ENCODE data around the gene ERC1.

Gene ERC1

GRCh38 chr12:1443421-1444141, 452.6 kb downstream of the ERC1 start:
- no peak overlapping the region for H3K4me3 Mint-ChIP-seq
- no peak overlapping the region for H3K27ac Mint-ChIP-seq
- intact Hi-C loops (cut with micrococcal nuclease): no loop called here
- H3K36me3 Mint-ChIP-seq (ENCODE audit: low read depth): peaks cover 33% of the 10 kb centered on the region
- H3K27me3 Mint-ChIP-seq: no peaks in the 10 kb centered on the region
- no peaks in the 10 kb centered on the region for H3K4me1 Mint-ChIP-seq (ENCODE audit: low read depth)
- no peaks in the 10 kb centered on the region for H3K9me3 Mint-ChIP-seq

DNA sequence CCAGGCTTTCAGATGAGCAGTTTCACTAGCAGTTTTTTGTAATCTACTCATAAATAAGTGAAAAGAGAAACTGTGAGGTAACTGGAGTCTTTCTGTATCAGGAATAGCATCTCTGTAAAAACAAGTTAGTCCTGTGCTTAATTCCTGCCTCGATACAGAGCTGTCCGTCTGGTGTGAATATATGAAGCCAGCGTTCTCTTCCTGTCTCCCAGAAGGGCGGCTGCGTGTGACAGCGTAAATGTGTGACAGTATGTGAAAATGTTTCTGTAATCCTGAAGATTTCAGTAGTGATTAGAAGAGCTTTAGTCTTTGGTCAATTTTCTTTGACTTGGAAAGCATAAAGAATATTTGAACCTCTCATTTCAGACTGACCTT, 453.1 kb downstream of the ERC1 start:
- Mint-ChIP-seq H3K27me3 (no peaks in the 10 kb centered on the region), H3K9me3 (peaks cover 5% of the 10 kb centered on the region), H3K36me3 (ENCODE audit: low read depth) (peaks cover 38% of the 10 kb centered on the region), H3K4me3 (no peak overlapping the region), H3K4me1 (ENCODE audit: low read depth) (no peaks in the 10 kb centered on the region), H3K27ac (no peak overlapping the region)
- intact Hi-C loops (cut with micrococcal nuclease): no loop called here

- H3K4me1 Mint-ChIP-seq (ENCODE audit: low read depth): no peaks in the 10 kb centered on the region
- no peak overlapping the region for H3K4me3 Mint-ChIP-seq
- H3K36me3 Mint-ChIP-seq (ENCODE audit: low read depth): peaks cover 50% of the 10 kb centered on the region
- peaks cover 9% of the 10 kb centered on the region for H3K9me3 Mint-ChIP-seq
- H3K27me3 Mint-ChIP-seq: no peaks in the 10 kb centered on the region
- intact Hi-C loops (cut with micrococcal nuclease): no loop called here
- H3K27ac Mint-ChIP-seq: no peak overlapping the region
Measured at GRCh38 chr12:1445807-1446206, 454.8 kb downstream of the ERC1 start.

DNA sequence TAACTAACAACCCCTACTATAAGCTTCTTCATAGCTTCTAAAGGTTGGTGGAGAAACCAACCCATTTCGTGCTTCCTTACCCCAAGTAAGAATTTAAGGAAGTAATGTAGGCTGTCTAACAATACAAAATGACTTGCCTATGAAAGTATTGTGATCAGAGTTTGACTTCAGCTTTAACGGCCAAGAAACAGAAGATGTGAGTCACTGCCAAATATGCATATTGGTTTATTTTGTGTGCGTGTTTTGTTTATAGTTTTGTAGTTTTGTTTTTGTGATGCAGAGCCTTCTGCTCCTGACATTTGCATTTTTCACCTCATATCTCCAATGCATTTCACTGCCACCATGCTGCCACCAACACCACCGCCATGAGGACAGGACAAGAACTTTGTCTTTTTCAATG, 457.3 kb downstream of the ERC1 start:
- Mint-ChIP-seq H3K4me3 (no peak overlapping the region), H3K36me3 (ENCODE audit: low read depth) (peaks cover 63% of the 10 kb centered on the region), H3K9me3 (peaks cover 9% of the 10 kb centered on the region), H3K27ac (no peak overlapping the region), H3K4me1 (ENCODE audit: low read depth) (no peaks in the 10 kb centered on the region), H3K27me3 (no peaks in the 10 kb centered on the region)
- intact Hi-C loops (cut with micrococcal nuclease): no loop called here

GRCh38 chr12:1453810-1454209, 462.8 kb downstream of the ERC1 start:
- H3K4me3 Mint-ChIP-seq: no peak overlapping the region
- peaks cover 41% of the 10 kb centered on the region for H3K36me3 Mint-ChIP-seq (ENCODE audit: low read depth)
- H3K9me3 Mint-ChIP-seq: peaks cover 7% of the 10 kb centered on the region
- intact Hi-C loops (cut with micrococcal nuclease): no loop called here
- H3K27me3 Mint-ChIP-seq: no peaks in the 10 kb centered on the region
- H3K27ac Mint-ChIP-seq: no peak overlapping the region
- H3K4me1 Mint-ChIP-seq (ENCODE audit: low read depth): no peaks in the 10 kb centered on the region

- Mint-ChIP-seq H3K36me3 (ENCODE audit: low read depth) (peaks cover 20% of the 10 kb centered on the region), H3K27ac (no peak overlapping the region), H3K27me3 (no peaks in the 10 kb centered on the region), H3K4me3 (no peak overlapping the region), H3K4me1 (ENCODE audit: low read depth) (no peaks in the 10 kb centered on the region), H3K9me3 (no peaks in the 10 kb centered on the region)
- intact Hi-C loops (cut with micrococcal nuclease): no loop called here
Measured at GRCh38 chr12:1456885-1457284, 465.9 kb downstream of the ERC1 start.

- H3K4me1 Mint-ChIP-seq (ENCODE audit: low read depth): no peaks in the 10 kb centered on the region
- H3K9me3 Mint-ChIP-seq: no peaks in the 10 kb centered on the region
Measured at GRCh38 chr12:1457901-1458300, 466.9 kb downstream of the ERC1 start.

GRCh38 chr12:1459339-1459738, 468.3 kb downstream of the ERC1 start:
- no peaks in the 10 kb centered on the region for H3K27me3 Mint-ChIP-seq
- peaks cover 7% of the 10 kb centered on the region for H3K36me3 Mint-ChIP-seq (ENCODE audit: low read depth)
- H3K27ac Mint-ChIP-seq: no peak overlapping the region
- intact Hi-C loops (cut with micrococcal nuclease): no loop called here
- H3K4me1 Mint-ChIP-seq (ENCODE audit: low read depth): peaks cover 11% of the 10 kb centered on the region
- H3K4me3 Mint-ChIP-seq: no peak overlapping the region
- H3K9me3 Mint-ChIP-seq: no peaks in the 10 kb centered on the region

More at GRCh38 chr12:1457901-1458300, 466.9 kb downstream of the ERC1 start:
- Mint-ChIP-seq H3K27me3 (no peaks in the 10 kb centered on the region), H3K36me3 (ENCODE audit: low read depth) (peaks cover 13% of the 10 kb centered on the region), H3K4me3 (no peak overlapping the region), H3K27ac (no peak overlapping the region)
- intact Hi-C loops (cut with micrococcal nuclease): no loop called here

DNA sequence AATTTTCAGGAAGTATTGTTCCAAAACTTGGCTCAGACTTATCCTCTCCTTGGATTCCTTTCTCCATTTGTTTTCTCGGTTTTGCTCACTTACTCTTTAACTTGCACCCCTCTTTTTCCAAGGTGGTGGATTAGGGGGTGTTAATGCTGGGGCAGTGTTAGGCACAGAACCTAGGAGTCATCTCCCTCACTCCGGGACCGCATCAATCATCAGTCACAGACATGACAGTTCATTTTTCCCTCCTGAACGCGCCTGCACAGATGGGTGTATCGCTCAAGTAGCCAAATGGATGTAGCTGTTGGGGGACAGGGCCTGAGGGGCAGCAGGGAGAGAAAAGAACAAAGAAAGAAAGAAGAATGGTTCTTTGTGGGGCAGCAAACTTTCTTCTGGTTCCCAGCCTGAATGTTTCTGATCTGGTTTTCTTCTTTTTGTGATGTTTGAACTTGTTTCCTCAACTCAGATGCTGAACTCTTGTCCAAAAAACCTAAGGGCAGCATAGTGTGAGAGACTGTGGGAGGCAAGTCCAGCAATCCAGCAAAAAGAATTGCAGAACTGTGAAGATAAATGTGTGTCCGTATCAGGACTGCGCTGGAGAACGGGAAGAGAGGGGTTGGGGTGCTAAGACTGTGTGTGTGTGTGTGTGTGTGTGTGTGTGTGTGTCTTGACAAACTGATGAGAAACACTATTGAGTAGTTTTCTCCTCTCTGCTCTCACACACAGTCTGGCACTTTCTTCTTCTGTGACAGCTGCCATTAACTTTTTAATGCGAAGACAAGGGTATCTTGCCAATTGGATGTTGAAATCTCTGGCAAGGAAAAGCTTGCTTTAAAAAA, 472.3 kb downstream of the ERC1 start:
- no peak overlapping the region for H3K4me3 Mint-ChIP-seq
- peaks cover 14% of the 10 kb centered on the region for H3K36me3 Mint-ChIP-seq (ENCODE audit: low read depth)
- no peaks in the 10 kb centered on the region for H3K9me3 Mint-ChIP-seq
- H3K27me3 Mint-ChIP-seq: no peaks in the 10 kb centered on the region
- no peak overlapping the region for H3K27ac Mint-ChIP-seq
- intact Hi-C loops (cut with micrococcal nuclease): no loop called here
- H3K4me1 Mint-ChIP-seq (ENCODE audit: low read depth): peaks cover 11% of the 10 kb centered on the region

GRCh38 chr12:1464925-1465324, 473.9 kb downstream of the ERC1 start:
- no peak overlapping the region for H3K4me3 Mint-ChIP-seq
- peaks cover 11% of the 10 kb centered on the region for H3K4me1 Mint-ChIP-seq (ENCODE audit: low read depth)
- no peaks in the 10 kb centered on the region for H3K9me3 Mint-ChIP-seq
- H3K27ac Mint-ChIP-seq: no peak overlapping the region
- intact Hi-C loops (cut with micrococcal nuclease): no loop called here
- no peaks in the 10 kb centered on the region for H3K27me3 Mint-ChIP-seq
- H3K36me3 Mint-ChIP-seq (ENCODE audit: low read depth): peaks cover 14% of the 10 kb centered on the region

- H3K9me3 Mint-ChIP-seq: no peaks in the 10 kb centered on the region
- no peak overlapping the region for H3K27ac Mint-ChIP-seq
- H3K36me3 Mint-ChIP-seq (ENCODE audit: low read depth): peaks cover 20% of the 10 kb centered on the region
- peaks cover 11% of the 10 kb centered on the region for H3K4me1 Mint-ChIP-seq (ENCODE audit: low read depth)
- no peak overlapping the region for H3K4me3 Mint-ChIP-seq
- intact Hi-C loops (cut with micrococcal nuclease): no loop called here
- no peaks in the 10 kb centered on the region for H3K27me3 Mint-ChIP-seq
Measured at GRCh38 chr12:1465990-1466389, 475.0 kb downstream of the ERC1 start.

- Mint-ChIP-seq H3K27ac (no peak overlapping the region), H3K9me3 (no peaks in the 10 kb centered on the region), H3K36me3 (ENCODE audit: low read depth) (peaks cover 22% of the 10 kb centered on the region), H3K4me1 (ENCODE audit: low read depth) (peaks cover 11% of the 10 kb centered on the region), H3K27me3 (no peaks in the 10 kb centered on the region), H3K4me3 (no peak overlapping the region)
- intact Hi-C loops (cut with micrococcal nuclease): no loop called here
Measured at GRCh38 chr12:1466481-1467154, 475.6 kb downstream of the ERC1 start.

- Mint-ChIP-seq H3K27ac (no peak overlapping the region), H3K27me3 (no peaks in the 10 kb centered on the region)
Measured at GRCh38 chr12:1467710-1468109, 476.7 kb downstream of the ERC1 start.

GRCh38 chr12:1469070-1469469, 478.0 kb downstream of the ERC1 start:
- no peak overlapping the region for H3K27ac Mint-ChIP-seq
- peaks cover 22% of the 10 kb centered on the region for H3K36me3 Mint-ChIP-seq (ENCODE audit: low read depth)
- intact Hi-C loops (cut with micrococcal nuclease): no loop called here
- no peaks in the 10 kb centered on the region for H3K9me3 Mint-ChIP-seq
- no peaks in the 10 kb centered on the region for H3K27me3 Mint-ChIP-seq
- H3K4me3 Mint-ChIP-seq: no peak overlapping the region
- H3K4me1 Mint-ChIP-seq (ENCODE audit: low read depth): peaks cover 2% of the 10 kb centered on the region

More at GRCh38 chr12:1467710-1468109, 476.7 kb downstream of the ERC1 start:
- intact Hi-C loops (cut with micrococcal nuclease): no loop called here
- Mint-ChIP-seq H3K4me1 (ENCODE audit: low read depth) (peaks cover 11% of the 10 kb centered on the region), H3K9me3 (no peaks in the 10 kb centered on the region), H3K36me3 (ENCODE audit: low read depth) (peaks cover 22% of the 10 kb centered on the region), H3K4me3 (no peak overlapping the region)
